ENCODE results near the gene FMN1. TPM values are rescaled to one million over a fixed set of nuclear protein-coding genes. Genes with fewer than 3 reads are reported as not detected.

FMN1 gene
- total RNA-seq, 6 donors from 2014 or later = 20.2 to 176 (median 53.8) TPM

- 57 to 69% methylated on average over 3 of the region's 3 CpGs for WGBS, 2 donors
- Histone ChIP-seq H3K36me3 (no peaks in the 10 kb centered on the region), H3K4me3 (no peak overlapping the region), H3K27ac (no peak overlapping the region), H3K27me3 (no peaks in the 10 kb centered on the region), H3K4me1 (no peaks in the 10 kb centered on the region), H3K9me3 (no peaks in the 10 kb centered on the region)
- TF ChIP-seq POLR2AphosphoS5 (IDR thresholded peaks at IDR 0.05) (no peak), CTCF (IDR thresholded peaks at IDR 0.05) (no peak), EP300 (IDR thresholded peaks at IDR 0.05) (no peak), POLR2A (IDR thresholded peaks at IDR 0.05) (no peak)
- DNase-seq (no peak), ATAC-seq (ENCODE audit: low FRiP score in 2 of 2) (no peak)
Observed at GRCh38 chr15:32750979-32751378, 443.5 kb downstream of the FMN1 start.

- ATAC-seq (ENCODE audit: low FRiP score in 2 of 2) (no peak), DNase-seq (no peak)
- H3K4me3 ChIP-seq = no peak overlapping the region
- no peak overlapping the region for H3K27ac ChIP-seq
- no peaks in the 10 kb centered on the region for H3K36me3 ChIP-seq
- no peaks in the 10 kb centered on the region for H3K4me1 ChIP-seq
- 83 to 93% methylated on average over 4 of the region's 4 CpGs for WGBS, 2 donors
- no peaks in the 10 kb centered on the region for H3K27me3 ChIP-seq
- no peaks in the 10 kb centered on the region for H3K9me3 ChIP-seq
- no peak for TF ChIP-seq POLR2A (IDR thresholded peaks at IDR 0.05)
- no peak for TF ChIP-seq EP300 (IDR thresholded peaks at IDR 0.05)
- TF ChIP-seq POLR2AphosphoS5 (IDR thresholded peaks at IDR 0.05) = no peak
- no peak for TF ChIP-seq CTCF (IDR thresholded peaks at IDR 0.05)
Observed at GRCh38 chr15:32747921-32748342, 446.6 kb downstream of the FMN1 start.

GRCh38 chr15:32746116-32746857 is 448.2 kb downstream of the FMN1 start:
- no peak for ATAC-seq (ENCODE audit: low FRiP score in 2 of 2)
- 73 to 80% methylated on average over 4 of the region's 4 CpGs for WGBS, 2 donors
- Histone ChIP-seq H3K4me1 (no peaks in the 10 kb centered on the region), H3K4me3 (no peak overlapping the region), H3K27me3 (no peaks in the 10 kb centered on the region), H3K36me3 (no peaks in the 10 kb centered on the region), H3K27ac (no peak overlapping the region), H3K9me3 (peaks cover 0 to 3% (median 0%) of the 10 kb centered on the region in 4 donors)
- TF ChIP-seq POLR2A (IDR thresholded peaks at IDR 0.05) = no peak
- no peak for TF ChIP-seq POLR2AphosphoS5 (IDR thresholded peaks at IDR 0.05)
- TF ChIP-seq CTCF (IDR thresholded peaks at IDR 0.05) = no peak
- TF ChIP-seq EP300 (IDR thresholded peaks at IDR 0.05) = no peak
- DNase-seq = no peak

GRCh38 chr15:32743411-32744140 is 450.9 kb downstream of the FMN1 start:
- peaks cover 0 to 6% (median 0%) of the 10 kb centered on the region in 4 donors for H3K9me3 ChIP-seq
- DNase-seq (no peak), ATAC-seq (ENCODE audit: low FRiP score in 2 of 2) (no peak)
- H3K27ac ChIP-seq = no peak overlapping the region
- 67 to 71% methylated on average over 4 of the region's 5 CpGs for WGBS, 2 donors
- no peak for TF ChIP-seq POLR2A (IDR thresholded peaks at IDR 0.05)
- TF ChIP-seq EP300 (IDR thresholded peaks at IDR 0.05) = no peak
- TF ChIP-seq CTCF (IDR thresholded peaks at IDR 0.05) = no peak
- no peak for TF ChIP-seq POLR2AphosphoS5 (IDR thresholded peaks at IDR 0.05)
- no peaks in the 10 kb centered on the region for H3K4me1 ChIP-seq
- no peak overlapping the region for H3K4me3 ChIP-seq
- no peaks in the 10 kb centered on the region for H3K36me3 ChIP-seq
- no peaks in the 10 kb centered on the region for H3K27me3 ChIP-seq

All from upper lobe of left lung (tissue), 6 donors.